GM23338 (cell line): ENCODE results near the gene NGLY1. TPM values are rescaled to one million over a fixed set of nuclear protein-coding genes. Genes with fewer than 3 reads are reported as not detected.

ENCODE experiments used
- ATAC-seq: fragments of 200-7000 bp; cut with Tn5 transposase; 3 replicates; pipeline ENCODE4 v1.9.1; 2020
- DNase-seq: peaks from one replicate; pipeline ENCODE4 v3.0.0-alpha.2; 2015; ENCODE audit warnings: low spot score
- H2AFZ ChIP-seq: fragments of 200-600 bp; sonication (generic); 2 replicates; pipeline ENCODE4 v1.8.0; 2016; ENCODE audit warnings: antibody characterized with exemption, mild to moderate bottlenecking, moderate library complexity
- H3F3A ChIP-seq: fragments of 200-600 bp; sonication (generic); replicated peaks from 2 replicates; pipeline ENCODE4 v1.8.0; 2017; ENCODE audit warnings: antibody characterized with exemption, mixed run types, low read depth
- H3K27ac ChIP-seq: fragments of 200-600 bp; sonication (generic); 2 replicates; pipeline ENCODE4 v1.6.1; 2016; ENCODE audit warnings: low read depth
- H3K27me3 ChIP-seq: fragments of 200-600 bp; sonication (generic); 2 replicates; pipeline ENCODE4 v1.8.0; 2016; ENCODE audit warnings: mild to moderate bottlenecking, mixed run types, moderate library complexity; ENCODE audit not compliant: insufficient read depth
- H3K36me3 ChIP-seq: fragments of 200-600 bp; sonication (generic); 2 replicates; pipeline ENCODE4 v1.8.0; 2016; ENCODE audit warnings: mild to moderate bottlenecking; ENCODE audit not compliant: insufficient read depth
- H3K4me1 ChIP-seq: fragments of 200-600 bp; sonication (generic); 2 replicates; pipeline ENCODE4 v1.8.0; 2016; ENCODE audit warnings: mild to moderate bottlenecking, moderate library complexity; ENCODE audit not compliant: insufficient read depth
- H3K4me2 ChIP-seq: fragments of 200-600 bp; sonication (generic); 2 replicates; pipeline ENCODE4 v1.7.1; 2017; ENCODE audit warnings: mixed run types
- H3K4me3 ChIP-seq: fragments of 200-600 bp; sonication (generic); 2 replicates; pipeline ENCODE4 v1.6.1; 2016; ENCODE audit warnings: mixed run types
- H3K79me2 ChIP-seq: fragments of 200-600 bp; sonication (generic); replicated peaks from 2 replicates; pipeline ENCODE4 v1.8.0; 2017; ENCODE audit warnings: mild to moderate bottlenecking; ENCODE audit not compliant: insufficient read depth
- H3K9me2 ChIP-seq: fragments of 200-600 bp; sonication (generic); 2 replicates; pipeline ENCODE4 v1.8.0; 2017; ENCODE audit not compliant: insufficient read depth
- H4K20me1 ChIP-seq: fragments of 200-600 bp; sonication (generic); replicated peaks from 2 replicates; pipeline ENCODE4 v1.8.0; 2017; ENCODE audit warnings: mild to moderate bottlenecking; ENCODE audit not compliant: insufficient read depth
- H3K27ac Mint-ChIP-seq: 2 replicates; pipeline ENCODE4 v1.8.0; 2020; ENCODE audit warnings: inconsistent platforms, mild to moderate bottlenecking, moderate library complexity, mixed read lengths
- H3K27me3 Mint-ChIP-seq: 3 replicates; pipeline ENCODE4 v1.8.0; 2022; ENCODE audit warnings: low read depth, mild to moderate bottlenecking, moderate library complexity, mixed read lengths, inconsistent platforms; ENCODE audit not compliant: insufficient read depth, poor library complexity
- H3K36me3 Mint-ChIP-seq: 3 replicates; pipeline ENCODE4 v1.8.0; 2021; ENCODE audit warnings: low read depth, mild to moderate bottlenecking, inconsistent platforms, moderate library complexity, mixed read lengths
- H3K4me1 Mint-ChIP-seq: 3 replicates; pipeline ENCODE4 v1.8.0; 2020; ENCODE audit warnings: mild to moderate bottlenecking, inconsistent platforms, mixed read lengths
- H3K4me3 Mint-ChIP-seq: 3 replicates; pipeline ENCODE4 v1.8.0; 2021; ENCODE audit warnings: moderate library complexity, mild to moderate bottlenecking, inconsistent platforms, mixed read lengths
- H3K9me3 Mint-ChIP-seq: 3 replicates; pipeline ENCODE4 v1.8.0; 2020; ENCODE audit warnings: moderate library complexity, mild to moderate bottlenecking, inconsistent platforms, mixed read lengths
- CREB1 ChIP-seq: fragments of 250-450 bp; sonication (Bioruptor Pico); IDR thresholded peaks from 2 replicates; pipeline ENCODE4 v1.5.0; 2020; ENCODE audit warnings: low read depth, mild to moderate bottlenecking, moderate library complexity
- CTCF ChIP-seq, 2 experiments: fragments of 200-600 bp in 1 of 2; sonication (generic) in 1 of 2; conservative IDR thresholded peaks; 2 replicates each; pipeline versions ENCODE4 v1.5.1 to v1.6.1; 2016 to 2017; ENCODE audit warnings: antibody characterized with exemption in 2 of 2, low read depth in 2 of 2, mild to moderate bottlenecking in 2 of 2, moderate library complexity in 1 of 2
- ETS1 ChIP-seq: IDR thresholded peaks from 2 replicates; pipeline ENCODE4 v1.6.1; 2016; ENCODE audit warnings: antibody characterized with exemption
- EZH2 ChIP-seq: fragments of 200-600 bp; sonication (generic); IDR thresholded peaks from one replicate; pipeline ENCODE4 v1.8.0; 2017; ENCODE audit warnings: antibody characterized with exemption, mild to moderate bottlenecking, low read depth; ENCODE audit not compliant: unreplicated experiment
- EZH2phosphoT487 ChIP-seq: fragments of 200-600 bp; sonication (generic); IDR thresholded peaks from one replicate; pipeline ENCODE4 v1.8.1; 2018; ENCODE audit warnings: antibody characterized with exemption; ENCODE audit not compliant: unreplicated experiment
- JUNB ChIP-seq: IDR thresholded peaks from one replicate; pipeline ENCODE4 v1.6.1; 2016; ENCODE audit warnings: antibody characterized with exemption; ENCODE audit not compliant: unreplicated experiment
- POLR2AphosphoS5 ChIP-seq: IDR thresholded peaks from 2 replicates; pipeline ENCODE4 v1.6.1; 2016; ENCODE audit warnings: antibody characterized with exemption, low read depth
- STAT1 ChIP-seq: IDR thresholded peaks from one replicate; pipeline ENCODE4 v1.6.1; 2016; ENCODE audit warnings: antibody characterized with exemption; ENCODE audit not compliant: unreplicated experiment
- ZNF462 ChIP-seq: fragments of 250-450 bp; sonication (Bioruptor Pico); IDR thresholded peaks from 2 replicates; pipeline ENCODE4 v1.5.0; 2020; ENCODE audit warnings: mild to moderate bottlenecking, moderate library complexity
- polyA plus RNA-seq: library from polyadenylated mRNA; unstranded; fragments of >200 nt; fragmentation: Nextera tagmentation; extraction: Ambion mirVana; gene quantifications from 2 replicates; pipeline ENCODE4 v1.2.1, GENCODE V29; 2016
- total RNA-seq: library from RNA; depleted of rRNA; stranded (reverse); fragments of >200 nt; shearing (Covaris generic); gene quantifications from 2 replicates; pipeline ENCODE4 v1.2.3, GENCODE V29; 2014

Gene NGLY1
- total and polyA plus RNA-seq, 2 experiments from 2014 or later: 20.4 to 43.5 TPM

GRCh38 chr3:25690768-25691533, 92.3 kb downstream of the NGLY1 start:
- Histone ChIP-seq H3K4me1 (no peaks in the 10 kb centered on the region), H2AFZ (no peak overlapping the region), H3K79me2 (no peaks in the 10 kb centered on the region), H4K20me1 (no peaks in the 10 kb centered on the region), H3K4me2 (no peak overlapping the region), H3F3A (no peaks in the 10 kb centered on the region), H3K36me3 (no peaks in the 10 kb centered on the region), H3K27ac (no peak overlapping the region), H3K9me2 (no peaks in the 10 kb centered on the region), H3K27me3 (no peaks in the 10 kb centered on the region), H3K4me3 (no peak overlapping the region)
- Mint-ChIP-seq H3K27ac (no peak overlapping the region), H3K4me1 (no peaks in the 10 kb centered on the region), H3K9me3 (no peaks in the 10 kb centered on the region), H3K4me3 (no peak overlapping the region), H3K27me3 (peaks cover 2% of the 10 kb centered on the region), H3K36me3 (no peaks in the 10 kb centered on the region)
- TF ChIP-seq EZH2phosphoT487 (no peak), EZH2 (no peak), ZNF462 (CRISPR knock-in tag) (no peak), ETS1 (no peak), CTCF (conservative IDR thresholded peaks at IDR 0.05; ENCODE audit: low read depth in 2 of 2) (no peak), JUNB (no peak), CREB1 (CRISPR knock-in tag) (no peak), POLR2AphosphoS5 (no peak), STAT1 (no peak)
- DNase-seq: no peak
- no peak for ATAC-seq
